ENCODE data around the gene HSF5.

HSF5 gene

DNA sequence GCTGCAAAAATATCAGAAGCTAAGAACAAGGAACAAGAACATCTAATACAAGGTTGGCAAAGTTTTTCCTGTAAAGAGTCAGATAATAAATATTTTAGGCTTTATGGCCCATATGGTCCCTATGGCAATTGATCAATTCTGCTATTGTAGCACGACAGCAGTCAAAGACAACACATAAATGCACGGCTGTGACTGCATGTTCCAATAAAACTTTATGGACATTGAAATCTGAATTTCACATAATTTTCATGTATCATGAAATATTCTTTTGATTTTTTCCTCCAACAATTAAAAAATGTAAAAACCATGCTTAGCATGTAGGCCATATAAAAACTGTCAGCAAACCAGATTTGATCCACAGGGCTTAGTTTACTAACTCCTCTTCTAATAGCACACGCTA, 60.4 kb downstream of the HSF5 start:
- Histone ChIP-seq H3K4me2 (ENCODE audit: insufficient read depth, low read length) (no peak overlapping the region), H3K4me1 (ENCODE audit: insufficient read depth, low read length) (no peaks in the 10 kb centered on the region), H2AFZ (ENCODE audit: low read depth, low read length) (no peak overlapping the region), H3K9ac (ENCODE audit: low read depth, low read length) (no peak overlapping the region), H3K36me3 (ENCODE audit: insufficient read depth, low read length) (no peaks in the 10 kb centered on the region), H3K4me3 (ENCODE audit: low read depth in 1 of 2, low read length in 2 of 2) (no peak overlapping the region), H3K27ac (ENCODE audit: low read length) (no peak overlapping the region), H4K20me1 (ENCODE audit: insufficient read depth, low read length) (no peaks in the 10 kb centered on the region; the same call in 1 of the 2 replicates), H3K9me3 (ENCODE audit: insufficient read depth, low read length, severe bottlenecking) (no peaks in the 10 kb centered on the region), H3K79me2 (ENCODE audit: insufficient read depth, low read length) (no peaks in the 10 kb centered on the region), H3K27me3 (ENCODE audit: insufficient read depth, low read length, poor library complexity) (peaks cover 11% of the 10 kb centered on the region)
- no peak for DNase-seq
- no peak for ATAC-seq (ENCODE audit: insufficient read depth, low read depth)
- TF ChIP-seq CTCF (IDR thresholded peaks at IDR 0.05; ENCODE audit: borderline replicate concordance, extremely low read depth, low read length, poor library complexity, severe bottlenecking) (no peak), EZH2 (IDR thresholded peaks at IDR 0.05; ENCODE audit: borderline replicate concordance, low read depth, low read length, severe bottlenecking) (no peak)

- Histone ChIP-seq H3K4me3 (ENCODE audit: low read depth in 1 of 2, low read length in 2 of 2) (no peak overlapping the region), H3K27ac (ENCODE audit: low read length) (no peak overlapping the region), H3K79me2 (ENCODE audit: insufficient read depth, low read length) (no peaks in the 10 kb centered on the region), H4K20me1 (ENCODE audit: insufficient read depth, low read length) (no peaks in the 10 kb centered on the region), H3K27me3 (ENCODE audit: insufficient read depth, low read length, poor library complexity) (peaks cover 17% of the 10 kb centered on the region), H3K4me1 (ENCODE audit: insufficient read depth, low read length) (peaks cover 10% of the 10 kb centered on the region), H2AFZ (ENCODE audit: low read depth, low read length) (no peak overlapping the region), H3K4me2 (ENCODE audit: insufficient read depth, low read length) (no peak overlapping the region), H3K9ac (ENCODE audit: low read depth, low read length) (no peak overlapping the region), H3K36me3 (ENCODE audit: insufficient read depth, low read length) (no peaks in the 10 kb centered on the region), H3K9me3 (ENCODE audit: insufficient read depth, low read length, severe bottlenecking) (no peaks in the 10 kb centered on the region)
- ATAC-seq (ENCODE audit: insufficient read depth, low read depth) (no peak), DNase-seq (no peak)
- TF ChIP-seq EZH2 (IDR thresholded peaks at IDR 0.05; ENCODE audit: borderline replicate concordance, low read depth, low read length, severe bottlenecking) (no peak), CTCF (IDR thresholded peaks at IDR 0.05; ENCODE audit: borderline replicate concordance, extremely low read depth, low read length, poor library complexity, severe bottlenecking) (no peak)
Measured at GRCh38 chr17:58421711-58422110, 66.5 kb downstream of the HSF5 start.

DNA sequence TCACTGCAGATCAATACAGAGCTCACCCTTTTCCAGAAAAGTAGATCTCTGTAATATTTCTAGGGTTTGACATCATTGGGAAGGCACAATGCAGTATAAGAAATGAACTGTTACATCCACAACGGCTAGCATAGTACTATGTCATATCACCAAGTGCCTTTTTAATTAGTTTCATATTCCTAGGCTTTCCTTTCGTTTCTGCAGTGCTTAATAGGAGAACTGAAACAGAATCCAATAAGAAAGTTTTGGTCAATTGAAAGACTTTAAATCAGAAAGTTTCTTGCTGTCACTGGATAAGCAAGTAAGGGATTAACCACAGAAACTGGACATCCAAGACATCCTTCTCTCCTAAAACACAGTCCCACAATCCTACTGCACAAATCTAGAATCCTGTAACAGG, 67.4 kb downstream of the HSF5 start:
- no peaks in the 10 kb centered on the region for H3K36me3 ChIP-seq (ENCODE audit: insufficient read depth, low read length)
- no peak overlapping the region for H2AFZ ChIP-seq (ENCODE audit: low read depth, low read length)
- peaks cover 17% of the 10 kb centered on the region for H3K27me3 ChIP-seq (ENCODE audit: insufficient read depth, low read length, poor library complexity)
- no peak overlapping the region for H3K27ac ChIP-seq (ENCODE audit: low read length)
- no peak overlapping the region for H3K9ac ChIP-seq (ENCODE audit: low read depth, low read length)
- H3K4me3 ChIP-seq (ENCODE audit: low read depth in 1 of 2, low read length in 2 of 2) = no peak overlapping the region
- H4K20me1 ChIP-seq (ENCODE audit: insufficient read depth, low read length) = no peaks in the 10 kb centered on the region
- no peaks in the 10 kb centered on the region for H3K9me3 ChIP-seq (ENCODE audit: insufficient read depth, low read length, severe bottlenecking)
- H3K4me2 ChIP-seq (ENCODE audit: insufficient read depth, low read length) = no peak overlapping the region
- DNase-seq (no peak), ATAC-seq (ENCODE audit: insufficient read depth, low read depth) (no peak)
- peaks cover 10% of the 10 kb centered on the region for H3K4me1 ChIP-seq (ENCODE audit: insufficient read depth, low read length)
- no peaks in the 10 kb centered on the region for H3K79me2 ChIP-seq (ENCODE audit: insufficient read depth, low read length)
- TF ChIP-seq CTCF (IDR thresholded peaks at IDR 0.05; ENCODE audit: borderline replicate concordance, extremely low read depth, low read length, poor library complexity, severe bottlenecking) (no peak), EZH2 (IDR thresholded peaks at IDR 0.05; ENCODE audit: borderline replicate concordance, low read depth, low read length, severe bottlenecking) (no peak)

Data from DND-41 (cell line).